Keratinocyte (primary cell): Measurements from ENCODE around the gene CPVL. TPM values are rescaled to one million over a fixed set of nuclear protein-coding genes. Genes with fewer than 3 reads are reported as not detected.

Experiments
- DNase-seq: peaks from one replicate; pipeline ENCODE4 v3.0.0-alpha.2; 2011; ENCODE audit warnings: low read depth, missing footprints, low spot score
- FAIRE-seq: peaks from 2 replicates; lab custom pipeline; 2011; peaks lifted over from hg19 to GRCh38; lab: Jason Lieb, UNC
- H2AFZ ChIP-seq: 2 replicates; pipeline ENCODE4 v1.6.0; 2012; ENCODE audit warnings: low read length, control low read depth, inconsistent platforms; ENCODE audit not compliant: control insufficient read depth
- H3K27ac ChIP-seq: 2 replicates; pipeline ENCODE4 v1.5.1; 2011; ENCODE audit warnings: low read length; ENCODE audit not compliant: control insufficient read depth, insufficient read depth
- H3K27me3 ChIP-seq: 3 replicates; pipeline ENCODE4 v1.6.0; 2011; ENCODE audit warnings: low read length; ENCODE audit not compliant: control insufficient read depth, insufficient read depth; ENCODE audit errors: extremely low read depth
- H3K36me3 ChIP-seq, 2 experiments: 2 replicates in 1 of 2; 3 replicates in 1 of 2; pipeline ENCODE4 v1.5.1; 2011; ENCODE audit warnings: low read length in 2 of 2, mild to moderate bottlenecking in 1 of 2; ENCODE audit not compliant: control insufficient read depth in 2 of 2, insufficient read depth in 2 of 2; ENCODE audit errors: extremely low read depth in 1 of 2
- H3K4me1 ChIP-seq: 3 replicates; pipeline ENCODE4 v1.5.1; 2011; ENCODE audit warnings: low read length; ENCODE audit not compliant: control insufficient read depth, insufficient read depth; ENCODE audit errors: extremely low read depth
- H3K4me2 ChIP-seq: 3 replicates; pipeline ENCODE4 v1.6.0; 2011; ENCODE audit warnings: low read depth, low read length; ENCODE audit not compliant: control insufficient read depth, insufficient read depth; ENCODE audit errors: extremely low read depth
- H3K4me3 ChIP-seq, 3 experiments: fragments of 200-600 bp in 1 of 3; sonication (generic) in 1 of 3; 2 replicates in 2 of 3; 3 replicates in 1 of 3; pipeline ENCODE4 v1.5.1; 2011 to 2016; ENCODE audit warnings: low read length in 3 of 3, mild to moderate bottlenecking in 3 of 3, control low read depth in 2 of 3, inconsistent platforms in 1 of 3, low read depth in 1 of 3, mixed read lengths in 1 of 3, mixed run types in 1 of 3, moderate library complexity in 1 of 3; ENCODE audit not compliant: control insufficient read depth in 2 of 3, insufficient read depth in 2 of 3; ENCODE audit errors: extremely low read depth in 1 of 3
- H3K79me2 ChIP-seq: 2 replicates; pipeline ENCODE4 v1.6.0; 2012; ENCODE audit warnings: low read length; ENCODE audit not compliant: control insufficient read depth, insufficient read depth
- H3K9ac ChIP-seq: 3 replicates; pipeline ENCODE4 v1.6.0; 2011; ENCODE audit warnings: low read length; ENCODE audit not compliant: control insufficient read depth, insufficient read depth; ENCODE audit errors: extremely low read depth
- H3K9me1 ChIP-seq: 3 replicates; pipeline ENCODE4 v1.6.0; 2011; ENCODE audit warnings: low read length; ENCODE audit not compliant: control insufficient read depth, insufficient read depth; ENCODE audit errors: extremely low read depth
- H3K9me3 ChIP-seq: 2 replicates; pipeline ENCODE4 v1.5.1; 2012; ENCODE audit warnings: low read depth, low read length; ENCODE audit not compliant: control insufficient read depth
- H4K20me1 ChIP-seq: 3 replicates; pipeline ENCODE4 v1.6.0; 2011; ENCODE audit warnings: low read length; ENCODE audit not compliant: control insufficient read depth, insufficient read depth; ENCODE audit errors: extremely low read depth
- EZH2 ChIP-seq: IDR thresholded peaks from one replicate; pipeline ENCODE4 v1.6.1; 2012; ENCODE audit warnings: inconsistent platforms, mild to moderate bottlenecking, low read length, moderate library complexity
- dilution Hi-C: fragments of 300-500 bp; cut with MboI; formaldehyde crosslinking; loops from one replicate; pipeline ENCODE4 v1.7.0; 2020; ENCODE audit warnings: low sequenced_read_pairs; ENCODE audit not compliant: extremely low pct_ligation_motif_present
- polyA plus RNA-seq, 5 experiments: library from polyadenylated mRNA; depleted of rRNA in 3 of 5; stranded (reverse) in 3 of 5; stranded (forward) in 1 of 5; unstranded in 1 of 5; fragments of >200 nt; gene quantifications; 1 replicate in 1 of 5; 2 replicates in 3 of 5; 3 replicates in 1 of 5; pipeline versions ENCODE4 v1.2.1 to v1.2.3, GENCODE V29; 2011 to 2012; ENCODE audit warnings: missing spikeins in 2 of 5, low read depth in 1 of 5, low replicate concordance in 1 of 5
- TF ChIP-seq, protein P1 (sequence below), 3 experiments: IDR thresholded peaks in 1 of 3; conservative IDR thresholded peaks in 1 of 3; optimal IDR thresholded peaks in 1 of 3; 2 replicates in 2 of 3; 3 replicates in 1 of 3; pipeline versions ENCODE3 to v1.5.1; 2011; ENCODE audit warnings: low read length in 3 of 3, mild to moderate bottlenecking in 3 of 3, moderate library complexity in 2 of 3, control low read depth in 1 of 3, inconsistent platforms in 1 of 3; ENCODE audit not compliant: insufficient read depth in 2 of 3; ENCODE audit errors: extremely low read depth in 1 of 3

The CPVL gene
- polyA plus RNA-seq, 1 donor (not counting 4 experiments of a cell fraction or from before 2014, with no cell fraction given): 9.8 TPM

DNA sequence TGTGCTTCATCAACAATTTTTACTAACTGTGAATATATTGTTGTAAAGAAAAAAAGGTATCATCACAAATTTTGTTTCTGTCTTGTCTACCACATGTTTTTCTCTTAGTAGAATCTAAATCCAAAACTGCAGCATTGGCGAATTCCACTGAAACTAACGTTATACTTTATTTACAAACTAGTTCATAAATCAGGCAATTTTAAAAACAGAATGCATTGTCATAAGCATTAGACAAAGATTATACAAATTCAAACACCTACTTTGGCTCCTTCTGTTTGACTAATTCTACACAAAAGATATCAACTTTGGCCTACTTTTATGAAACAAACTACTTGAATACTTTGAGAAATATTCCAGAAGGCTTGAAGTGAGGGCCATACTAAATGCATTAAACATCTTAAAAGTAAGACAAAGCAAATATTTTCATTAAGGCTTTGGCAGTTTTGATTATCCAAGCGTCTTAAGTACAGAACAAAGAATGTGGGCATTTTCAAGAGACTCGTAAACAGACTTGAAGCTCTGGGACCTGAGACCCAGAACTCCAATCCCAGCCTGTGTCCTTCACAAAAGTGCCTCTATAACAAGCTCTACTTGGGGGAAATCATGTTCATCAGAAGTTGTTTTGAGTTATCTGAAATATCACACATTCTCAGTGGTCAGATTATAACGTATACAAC, 81.0 kb downstream of the CPVL start:
- DNase-seq (no peak), FAIRE-seq (no peak)
- no peaks in the 10 kb centered on the region for H3K9me3 ChIP-seq
- no peak overlapping the region for H3K4me3 ChIP-seq
- H4K20me1 ChIP-seq: no peaks in the 10 kb centered on the region
- H3K9me1 ChIP-seq: no peaks in the 10 kb centered on the region
- no peaks in the 10 kb centered on the region for H3K27me3 ChIP-seq
- H3K4me2 ChIP-seq: no peak overlapping the region
- no peak overlapping the region for H3K27ac ChIP-seq
- no peak overlapping the region for H2AFZ ChIP-seq
- TF ChIP-seq, protein P1, sequence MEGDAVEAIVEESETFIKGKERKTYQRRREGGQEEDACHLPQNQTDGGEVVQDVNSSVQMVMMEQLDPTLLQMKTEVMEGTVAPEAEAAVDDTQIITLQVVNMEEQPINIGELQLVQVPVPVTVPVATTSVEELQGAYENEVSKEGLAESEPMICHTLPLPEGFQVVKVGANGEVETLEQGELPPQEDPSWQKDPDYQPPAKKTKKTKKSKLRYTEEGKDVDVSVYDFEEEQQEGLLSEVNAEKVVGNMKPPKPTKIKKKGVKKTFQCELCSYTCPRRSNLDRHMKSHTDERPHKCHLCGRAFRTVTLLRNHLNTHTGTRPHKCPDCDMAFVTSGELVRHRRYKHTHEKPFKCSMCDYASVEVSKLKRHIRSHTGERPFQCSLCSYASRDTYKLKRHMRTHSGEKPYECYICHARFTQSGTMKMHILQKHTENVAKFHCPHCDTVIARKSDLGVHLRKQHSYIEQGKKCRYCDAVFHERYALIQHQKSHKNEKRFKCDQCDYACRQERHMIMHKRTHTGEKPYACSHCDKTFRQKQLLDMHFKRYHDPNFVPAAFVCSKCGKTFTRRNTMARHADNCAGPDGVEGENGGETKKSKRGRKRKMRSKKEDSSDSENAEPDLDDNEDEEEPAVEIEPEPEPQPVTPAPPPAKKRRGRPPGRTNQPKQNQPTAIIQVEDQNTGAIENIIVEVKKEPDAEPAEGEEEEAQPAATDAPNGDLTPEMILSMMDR (optimal IDR thresholded peaks at IDR 0.05 in 1 of 3, IDR thresholded peaks at IDR 0.05 in 1 of 3, conservative IDR thresholded peaks at IDR 0.05 in 1 of 3; ENCODE audit: extremely low read depth in 1 of 3, insufficient read depth in 2 of 3, low read length in 3 of 3): no peak
- TF ChIP-seq EZH2: no peak
- H3K36me3 ChIP-seq: no peaks in the 10 kb centered on the region
- H3K9ac ChIP-seq: no peak overlapping the region
- dilution Hi-C loops: no loop called here
- H3K79me2 ChIP-seq: no peaks in the 10 kb centered on the region
- H3K4me1 ChIP-seq: no peaks in the 10 kb centered on the region

DNA sequence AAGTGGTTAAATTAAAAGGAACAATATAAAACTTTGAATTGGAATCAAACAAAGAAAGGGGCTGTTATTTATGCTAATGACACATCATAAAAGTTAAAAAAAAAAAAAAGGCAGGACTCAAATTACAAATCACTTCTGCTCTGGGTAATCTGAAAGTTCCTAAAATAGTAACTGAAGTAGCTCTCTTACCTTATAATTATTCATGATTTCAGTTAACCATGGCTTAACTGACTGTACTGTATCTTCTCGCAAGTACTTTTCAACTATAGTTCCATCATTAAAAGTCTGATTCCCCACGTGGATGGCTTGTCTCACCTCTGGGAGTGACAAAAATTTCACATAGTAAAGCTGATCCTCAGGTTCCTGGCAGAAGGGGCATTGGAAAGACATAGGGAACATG, 82.5 kb downstream of the CPVL start:
- Histone ChIP-seq H3K9me3 (no peaks in the 10 kb centered on the region), H3K36me3 (no peaks in the 10 kb centered on the region), H3K27ac (no peak overlapping the region), H3K4me3 (no peak overlapping the region), H4K20me1 (no peaks in the 10 kb centered on the region), H3K27me3 (no peaks in the 10 kb centered on the region), H3K4me1 (no peaks in the 10 kb centered on the region), H3K79me2 (no peaks in the 10 kb centered on the region), H3K4me2 (no peak overlapping the region), H2AFZ (no peak overlapping the region), H3K9ac (no peak overlapping the region), H3K9me1 (no peaks in the 10 kb centered on the region)
- DNase-seq (no peak), FAIRE-seq (no peak)
- TF ChIP-seq EZH2: no peak
- TF ChIP-seq, protein P1 (optimal IDR thresholded peaks at IDR 0.05 in 1 of 3, IDR thresholded peaks at IDR 0.05 in 1 of 3, conservative IDR thresholded peaks at IDR 0.05 in 1 of 3; ENCODE audit: extremely low read depth in 1 of 3, insufficient read depth in 2 of 3, low read length in 3 of 3): no peak
- dilution Hi-C loops: no loop called here
